K562 (cell line): ENCODE data around the gene DIPK1B. TPM values are rescaled to one million over a fixed set of nuclear protein-coding genes. Genes with fewer than 3 reads are reported as not detected.

Source experiments
- ATAC-seq: fragments of 200-7000 bp; cut with Tn5 transposase; 3 replicates; pipeline ENCODE4 v1.9.1; 2020; ENCODE audit warnings: moderate library complexity
- BruUV-seq: library from RNA; stranded (reverse); fragments of 400-500 nt; replicated peaks from 2 replicates; lab custom pipeline; 2021; lab: Mats Ljungman, UMichigan
- CTCF ChIA-PET: fragments of 300-600 bp; formaldehyde crosslinking; extraction: SDS; loops from one replicate; lab custom pipeline; 2021; ENCODE audit warnings: low intra/inter-chr PET ratio; lab: Yijun Ruan, JAX
- POLR2A ChIA-PET: fragments of 300-600, 350-650 bp; sonication (Branson Sonifier 250); formaldehyde crosslinking; extraction: SDS; loops from one replicate; lab custom pipeline; 2021; ENCODE audit warnings: antibody characterized with exemption, inconsistent platforms; lab: Yijun Ruan, JAX
- DNase-seq, 4 experiments: peaks; one replicate each; pipeline versions ENCODE4 v3.0.0 to v3.0.0-alpha.2; 2011 to 2018; ENCODE audit warnings: low spot score in 3 of 4, mixed read lengths in 3 of 4; ENCODE audit errors: extremely low read depth in 1 of 4
- FAIRE-seq: peaks from 2 replicates; lab custom pipeline; 2011; peaks lifted over from hg19 to GRCh38; lab: Jason Lieb, UNC
- H2AFZ ChIP-seq: 2 replicates; pipeline ENCODE4 v1.6.0; 2011; ENCODE audit warnings: low read depth, low read length, control low read depth, inconsistent platforms
- H3K27ac ChIP-seq: fragments of 200-600 bp; 3 replicates; pipeline ENCODE4 v1.8.0; 2011; ENCODE audit warnings: low read depth, mild to moderate bottlenecking, control low read depth, inconsistent platforms, low read length, moderate library complexity, mixed read lengths; ENCODE audit errors: extremely low read depth
- H3K27me3 ChIP-seq, 2 experiments: fragments of 300-600 bp in 1 of 2; 2 replicates in 1 of 2; 3 replicates in 1 of 2; pipeline versions ENCODE4 v1.6.0 to v1.8.0; 2011; ENCODE audit warnings: inconsistent platforms in 2 of 2, low read length in 2 of 2, mild to moderate bottlenecking in 1 of 2, mixed read lengths in 1 of 2, moderate library complexity in 1 of 2; ENCODE audit not compliant: control insufficient read depth in 2 of 2, insufficient read depth in 2 of 2
- H3K36me3 ChIP-seq: fragments of 300-600 bp; 3 replicates; pipeline ENCODE4 v1.8.0; 2011; ENCODE audit warnings: mild to moderate bottlenecking, low read length, inconsistent platforms; ENCODE audit not compliant: control insufficient read depth, insufficient read depth
- H3K4me1 ChIP-seq, 2 experiments: fragments of 200-600 bp in 1 of 2; replicated peaks in 1 of 2; 2 replicates in 1 of 2; 3 replicates in 1 of 2; pipeline versions ENCODE4 v1.5.1 to v1.8.0; 2011; ENCODE audit warnings: inconsistent platforms in 2 of 2, low read length in 2 of 2, mild to moderate bottlenecking in 1 of 2, mixed read lengths in 1 of 2, moderate library complexity in 1 of 2; ENCODE audit not compliant: control insufficient read depth in 2 of 2, insufficient read depth in 2 of 2
- H3K4me2 ChIP-seq: 2 replicates; pipeline ENCODE4 v1.6.1; 2011; ENCODE audit warnings: low read length, control low read depth, inconsistent platforms, mixed read lengths; ENCODE audit not compliant: insufficient read depth
- H3K4me3 ChIP-seq: fragments of 200-600 bp; sonication (generic), shearing (Covaris generic); 2 replicates; pipeline ENCODE4 v1.5.1; 2016; ENCODE audit warnings: control low read depth, inconsistent platforms
- H3K79me2 ChIP-seq: fragments of 200-600 bp; 3 replicates; pipeline ENCODE4 v1.8.0; 2011; ENCODE audit warnings: low read length, inconsistent platforms; ENCODE audit not compliant: control insufficient read depth, insufficient read depth
- H3K9ac ChIP-seq, 2 experiments: 2 replicates each; pipeline versions ENCODE4 v1.6.0 to v1.6.1; 2011; ENCODE audit warnings: low read depth in 2 of 2, low read length in 2 of 2, control low read depth in 1 of 2, inconsistent platforms in 1 of 2, mild to moderate bottlenecking in 1 of 2, mixed read lengths in 1 of 2; ENCODE audit not compliant: insufficient read depth in 1 of 2
- H3K9me1 ChIP-seq: one replicate; pipeline ENCODE4 v1.6.0; 2011; ENCODE audit warnings: inconsistent platforms, mild to moderate bottlenecking, low read length, moderate library complexity; ENCODE audit not compliant: control insufficient read depth, insufficient read depth
- H3K9me3 ChIP-seq: replicated peaks from 2 replicates; pipeline ENCODE4 v1.5.1; 2011; ENCODE audit warnings: low read depth, low read length, inconsistent platforms; ENCODE audit not compliant: control insufficient read depth, insufficient read depth
- H4K20me1 ChIP-seq: replicated peaks from 2 replicates; pipeline ENCODE4 v1.6.1; 2011; ENCODE audit warnings: low read length, inconsistent platforms, mixed read lengths; ENCODE audit not compliant: control insufficient read depth, insufficient read depth
- KDM5B ChIP-seq: fragments of 200-600 bp; sonication (generic); IDR thresholded peaks from 2 replicates; pipeline ENCODE4 v1.6.1; 2012; ENCODE audit warnings: low read depth, mild to moderate bottlenecking, moderate library complexity, low read length, control low read depth, inconsistent platforms; ENCODE audit not compliant: insufficient replicate concordance
- THRB ChIP-seq: fragments of 450-650 bp; formaldehyde crosslinking; conservative IDR thresholded peaks from 2 replicates; pipeline ENCODE4 v1.4.0; 2022; ENCODE audit warnings: mild to moderate bottlenecking, missing genetic modification characterization
- WGBS: fragments of 100-300 bp; shearing (Covaris generic); methylation state at CpG from one replicate; pipeline ENCODE4 v1.1.6; 2016; ENCODE audit warnings: low coverage, mixed read lengths; ENCODE audit not compliant: insufficient coverage; ENCODE audit errors: missing lambda C conversion rate; 5-methylcytosine and 5-hydroxymethylcytosine counted together
- in situ Hi-C: fragments of 300-500 bp; cut with MboI; formaldehyde crosslinking; loops from 4 replicates; pipeline ENCODE4 v1.15.0; 2018; ENCODE audit warnings: inconsistent platforms, mixed read lengths
- intact Hi-C: fragments of 100-400 bp; cut with micrococcal nuclease; formaldehyde crosslinking; loops from 2 replicates; pipeline ENCODE4 v1.14.2; 2022
- polyA plus RNA-seq, 8 experiments: library from polyadenylated mRNA; depleted of rRNA in 4 of 8; stranded (reverse) in 5 of 8; unstranded in 3 of 8; fragments of >200 nt; fragmentation: Nextera tagmentation in 2 of 8; fragmentation: Illumina TruSeq in 1 of 8; extraction: Ambion mirVana in 2 of 8; extraction: Trizol in 1 of 8; gene quantifications; 2 replicates each; pipeline versions ENCODE4 v1.2.1 to v1.2.3, GENCODE V29; 2011 to 2014; ENCODE audit warnings: inconsistent platforms in 1 of 8, missing spikeins in 1 of 8
- total RNA-seq, 7 experiments: library from RNA; depleted of rRNA in 6 of 7; stranded (reverse); fragments of >200 nt in 6 of 7; fragmentation: Illumina TruSeq in 2 of 7; extraction: Trizol in 2 of 7; gene quantifications; 2 replicates each; pipeline versions ENCODE4 v1.2.1 to v1.2.3, GENCODE V29; 2011 to 2021; ENCODE audit warnings: low replicate concordance in 1 of 7

Gene DIPK1B
- total and polyA plus RNA-seq, 9 of the 15 experiments (the other 6 are each of a cell fraction or from before 2014, with no cell fraction given): 0.08 to 22.3 (median 5.9) TPM

- Histone ChIP-seq H3K4me3 (no peak overlapping the region), H3K27me3 (no peaks in the 10 kb centered on the region), H3K9me1 (no peaks in the 10 kb centered on the region), H3K27ac (no peak overlapping the region)
- CTCF ChIA-PET: no interaction called here
- no peak for DNase-seq
- BruUV-seq: no TSS peak
- 67% methylated on average over 11 of the region's 11 CpGs for WGBS
- TF ChIP-seq KDM5B: peak; percentile 11
- no peak for TF ChIP-seq THRB (CRISPR knock-in tag)
- TF ChIP-seq, all 486 proteins: peak for 1
- intact Hi-C loops: no loop called here
- in situ Hi-C loops: no loop called here
- no peak overlapping the region; a peak in 1 of 4 replicates for H3K9ac ChIP-seq
- H4K20me1 ChIP-seq: peaks cover 37% of the 10 kb centered on the region
- ATAC-seq (no peak; the same call in 2 of the 3 replicates), FAIRE-seq (no peak)
- peaks cover 53% of the 10 kb centered on the region for H3K36me3 ChIP-seq
- POLR2A ChIA-PET: interaction anchor here (0.5 to 1.7 kb wide), 8 partner anchors 9 to 66 kb away, joined by 3 to 5 read pairs (median 3); no protein-coding TSS in a partner anchor
- H3K9me3 ChIP-seq: no peaks in the 10 kb centered on the region
- H3K79me2 ChIP-seq: peaks cover 25% of the 10 kb centered on the region
- no peak overlapping the region for H2AFZ ChIP-seq
- H3K4me2 ChIP-seq: no peak overlapping the region
- peaks cover 5 to 88% of the 10 kb centered on the region in 2 experiments; a peak in 4 of 5 replicates for H3K4me1 ChIP-seq
Measured at GRCh38 chr9:136720898-136721338, 8.5 kb downstream of the DIPK1B start.
